T47D (cell line): ENCODE results near the gene AMDHD2.

ENCODE experiments used
- DNase-seq, 2 experiments: peaks; one replicate each; pipeline versions ENCODE4 v3.0.0 to v3.0.0-alpha.2; 2011 to 2012; ENCODE audit warnings: low read depth in 1 of 2, low spot score in 1 of 2
- JUND ChIP-seq: IDR thresholded peaks from 2 replicates; pipeline ENCODE4 v1.6.1; 2012; ENCODE audit warnings: low read depth
- in situ Hi-C: cut with HindIII; loops from 2 replicates; pipeline ENCODE4 v1.10.0; 2016; ENCODE audit warnings: low sequenced_read_pairs, low pct_unique_long_range_greater_than_20kb

AMDHD2 gene

GRCh38 chr16:2508722-2509400 lies 11.3 kb upstream of the AMDHD2 start:
- no peak for DNase-seq
- in situ Hi-C loops: no loop called here
- TF ChIP-seq JUND: no peak

- no peak for DNase-seq
- in situ Hi-C loops: no loop called here
- no peak for TF ChIP-seq JUND
Measured at GRCh38 chr16:2511128-2511800, 8.9 kb upstream of the AMDHD2 start.

- in situ Hi-C loops: no loop called here
- no peak for TF ChIP-seq JUND
- no peak for DNase-seq
Measured at GRCh38 chr16:2511996-2512734, 8.0 kb upstream of the AMDHD2 start.

GRCh38 chr16:2512735-2513404 lies 7.3 kb upstream of the AMDHD2 start:
- no peak for TF ChIP-seq JUND
- in situ Hi-C loops: no loop called here
- no peak for DNase-seq

- no peak for TF ChIP-seq JUND
- in situ Hi-C loops: no loop called here
- DNase-seq: peak; percentile 96 to 98
Measured at GRCh38 chr16:2513405-2514332, 6.5 kb upstream of the AMDHD2 start, which contains the start of gene ATP6V0C. Gene ATP6V0C (plus strand): TSS chr16:2513952. CDS start chr16:2514104, 152 bp downstream.

- DNase-seq: no peak
- in situ Hi-C loops: no loop called here
- no peak for TF ChIP-seq JUND
Measured at GRCh38 chr16:2514333-2515179, 5.6 kb upstream of the AMDHD2 start.

GRCh38 chr16:2515180-2515851 lies 4.9 kb upstream of the AMDHD2 start:
- no peak for DNase-seq
- in situ Hi-C loops: no loop called here
- no peak for TF ChIP-seq JUND

- in situ Hi-C loops: no loop called here
- TF ChIP-seq JUND: no peak
- no peak for DNase-seq
Measured at GRCh38 chr16:2516391-2517240, 3.6 kb upstream of the AMDHD2 start.

- no peak for TF ChIP-seq JUND
- DNase-seq: no peak
- in situ Hi-C loops: no loop called here
Measured at GRCh38 chr16:2517954-2518605, 2.1 kb upstream of the AMDHD2 start.
